HUES64 (cell line): Measurements from ENCODE around the gene THPO.

Source experiments
- H3K27ac ChIP-seq: 2 replicates; pipeline ENCODE4 v1.7.0; 2013; ENCODE audit warnings: low read depth, low read length, inconsistent platforms
- H3K27me3 ChIP-seq: 2 replicates; pipeline ENCODE4 v1.6.1; 2013; ENCODE audit warnings: mild to moderate bottlenecking, low read length; ENCODE audit not compliant: insufficient read depth
- H3K36me3 ChIP-seq: 2 replicates; pipeline ENCODE4 v1.6.1; 2013; ENCODE audit warnings: mild to moderate bottlenecking, low read length; ENCODE audit not compliant: insufficient read depth
- H3K4me1 ChIP-seq: 2 replicates; pipeline ENCODE4 v1.6.1; 2013; ENCODE audit warnings: mild to moderate bottlenecking, low read length, moderate library complexity; ENCODE audit not compliant: insufficient read depth
- H3K4me3 ChIP-seq: 2 replicates; pipeline ENCODE4 v1.5.1; 2013; ENCODE audit warnings: mild to moderate bottlenecking, low read length, moderate library complexity
- H3K9ac ChIP-seq: 2 replicates; pipeline ENCODE4 v1.6.1; 2013; ENCODE audit warnings: mild to moderate bottlenecking, low read depth, low read length
- H3K9me3 ChIP-seq: 2 replicates; pipeline ENCODE4 v1.6.1; 2013; ENCODE audit warnings: low read depth, low read length; ENCODE audit not compliant: insufficient read depth
- WGBS: fragments of 150-250, 120-280 bp; methylation state at CpG from one replicate; pipeline ENCODE4 v1.1.7; 2013; ENCODE audit warnings: missing lambda C conversion rate; 5-methylcytosine and 5-hydroxymethylcytosine counted together

Gene THPO

DNA sequence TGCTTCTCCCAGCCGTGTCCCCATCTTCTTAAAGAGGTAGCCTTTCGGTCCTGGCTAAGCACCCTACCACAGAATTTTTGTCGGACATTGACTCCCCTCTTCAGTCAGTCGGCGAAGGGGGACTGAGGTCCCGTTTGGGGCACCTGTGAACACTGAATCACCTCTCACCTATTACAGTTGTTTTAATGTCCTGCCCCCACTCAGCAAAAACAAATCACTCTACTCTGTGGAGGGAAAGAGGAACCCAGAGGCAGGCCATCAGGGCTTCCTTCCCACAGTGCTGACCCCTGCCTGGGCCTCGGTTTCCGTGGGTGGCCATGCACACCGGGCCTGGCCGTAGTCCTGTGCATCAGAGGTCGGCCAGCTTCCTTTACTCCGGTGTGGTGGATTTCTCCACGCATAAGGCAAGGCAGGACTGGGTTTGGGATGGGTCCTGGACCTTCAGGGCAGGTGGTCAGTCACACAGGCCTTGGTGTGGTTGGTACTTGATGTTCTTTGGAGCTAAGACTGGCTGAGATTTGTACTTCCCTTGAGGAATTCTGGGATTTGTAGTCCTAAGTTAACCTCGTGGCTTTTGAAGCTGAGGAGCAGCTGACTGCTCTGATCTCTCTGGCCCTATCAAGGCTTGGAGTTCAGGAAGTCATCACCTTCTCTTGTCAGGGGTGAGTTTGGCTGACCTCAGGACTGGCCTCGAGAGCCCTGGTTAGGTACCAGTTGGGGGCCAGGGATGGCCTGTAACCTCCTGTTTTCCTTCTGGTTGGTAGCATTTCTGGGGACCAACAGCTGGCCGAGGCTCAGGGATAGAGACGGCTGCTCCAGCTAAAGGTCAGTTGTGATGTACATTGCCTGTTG is 41.2 kb downstream of the THPO start:
- Histone ChIP-seq H3K9ac (peak overlapping the region; percentile 80), H3K9me3 (no peaks in the 10 kb centered on the region), H3K27ac (peak overlapping the region; percentile 97; the same call in 1 of the 2 replicates), H3K4me1 (peaks cover 16% of the 10 kb centered on the region; the same call in 1 of the 2 replicates), H3K36me3 (peaks cover 37% of the 10 kb centered on the region), H3K27me3 (no peaks in the 10 kb centered on the region), H3K4me3 (peak overlapping the region; percentile 83)
- WGBS = 40% methylated on average over 17 of the region's 17 CpGs

- 1% methylated on average over 77 of the region's 77 CpGs for WGBS
- no peaks in the 10 kb centered on the region for H3K9me3 ChIP-seq
- peak overlapping the region; percentile 80 for H3K9ac ChIP-seq
- peak overlapping the region; percentile 83 for H3K4me3 ChIP-seq
- no peaks in the 10 kb centered on the region for H3K27me3 ChIP-seq
- H3K36me3 ChIP-seq = peaks cover 42% of the 10 kb centered on the region
- H3K4me1 ChIP-seq = peaks cover 16% of the 10 kb centered on the region; the same call in 1 of the 2 replicates
- peak overlapping the region; percentile 97 for H3K27ac ChIP-seq
Observed at GRCh38 chr3:184335661-184336546, 42.1 kb downstream of the THPO start.

DNA sequence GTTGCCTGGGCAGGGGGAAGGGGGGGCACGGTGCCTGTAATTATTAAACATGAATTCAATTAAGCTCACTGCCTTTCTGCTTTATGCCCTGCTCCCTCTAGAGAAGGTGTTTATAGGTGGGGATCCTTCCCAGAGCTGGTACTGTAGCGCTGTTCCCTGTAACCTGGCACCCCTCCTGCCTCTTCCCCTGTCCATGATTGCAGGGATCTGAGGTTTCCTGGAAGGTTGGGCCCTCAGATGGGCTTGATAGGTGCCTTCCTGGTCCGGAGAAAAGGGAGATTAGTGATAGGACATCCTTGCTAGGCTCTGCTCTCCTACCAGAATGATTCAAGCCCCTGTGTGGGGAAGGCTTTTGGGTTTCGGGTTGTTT is 42.7 kb downstream of the THPO start:
- Histone ChIP-seq H3K9ac (no peak overlapping the region), H3K36me3 (peaks cover 46% of the 10 kb centered on the region), H3K4me1 (peaks cover 16% of the 10 kb centered on the region; the same call in 1 of the 2 replicates)

DNA sequence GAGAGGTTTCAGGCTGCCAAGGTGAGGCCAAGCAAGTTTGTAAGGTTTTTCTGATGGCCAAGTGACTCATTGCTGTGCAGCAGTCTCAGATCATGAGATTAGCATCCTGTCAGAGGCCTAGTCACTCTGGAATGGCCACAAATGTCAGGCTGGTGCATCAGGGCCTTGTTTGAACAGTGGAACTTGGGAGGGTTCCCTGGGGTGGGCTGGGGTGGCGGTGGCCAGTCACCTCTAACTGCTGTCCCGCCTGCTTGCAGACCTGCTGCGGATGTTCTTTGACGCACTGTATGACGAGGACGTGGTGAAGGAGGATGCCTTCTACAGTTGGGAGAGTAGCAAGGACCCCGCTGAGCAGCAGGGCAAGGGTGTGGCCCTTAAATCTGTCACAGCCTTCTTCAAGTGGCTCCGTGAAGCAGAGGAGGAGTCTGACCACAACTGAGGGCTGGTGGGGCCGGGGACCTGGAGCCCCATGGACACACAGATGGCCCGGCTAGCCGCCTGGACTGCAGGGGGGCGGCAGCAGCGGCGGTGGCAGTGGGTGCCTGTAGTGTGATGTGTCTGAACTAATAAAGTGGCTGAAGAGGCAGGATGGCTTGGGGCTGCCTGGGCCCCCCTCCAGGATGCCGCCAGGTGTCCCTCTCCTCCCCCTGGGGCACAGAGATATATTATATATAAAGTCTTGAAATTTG is 43.4 kb downstream of the THPO start:
- no peaks in the 10 kb centered on the region for H3K27me3 ChIP-seq
- 91% methylated on average over 14 of the region's 15 CpGs for WGBS
- no peaks in the 10 kb centered on the region for H3K9me3 ChIP-seq
- H3K27ac ChIP-seq = peak overlapping the region; percentile 97; the same call in 1 of the 2 replicates
- H3K4me3 ChIP-seq = no peak overlapping the region
- no peak overlapping the region for H3K9ac ChIP-seq
- peaks cover 53% of the 10 kb centered on the region for H3K36me3 ChIP-seq
- peaks cover 16% of the 10 kb centered on the region; the same call in 1 of the 2 replicates for H3K4me1 ChIP-seq

More for the DNA sequence above, 42.7 kb downstream of the THPO start:
- H3K27me3 ChIP-seq = no peaks in the 10 kb centered on the region
- WGBS = 74% methylated on average over 3 of the region's 4 CpGs
- no peaks in the 10 kb centered on the region for H3K9me3 ChIP-seq
- H3K27ac ChIP-seq = peak overlapping the region; percentile 97
- H3K4me3 ChIP-seq = peak overlapping the region; percentile 83

- WGBS = 88% methylated on average over 3 of the region's 3 CpGs
- H3K9ac ChIP-seq = no peak overlapping the region
- H3K9me3 ChIP-seq = no peaks in the 10 kb centered on the region
- H3K4me1 ChIP-seq = 0 out of 2 replicates have a peak, but pooled peaks cover 11% of the 10 kb centered on the region
- no peak overlapping the region for H3K4me3 ChIP-seq
- H3K27me3 ChIP-seq = no peaks in the 10 kb centered on the region
- H3K27ac ChIP-seq = no peak overlapping the region
- peaks cover 62% of the 10 kb centered on the region for H3K36me3 ChIP-seq
Observed at GRCh38 chr3:184333700-184334099, 44.3 kb downstream of the THPO start.

DNA sequence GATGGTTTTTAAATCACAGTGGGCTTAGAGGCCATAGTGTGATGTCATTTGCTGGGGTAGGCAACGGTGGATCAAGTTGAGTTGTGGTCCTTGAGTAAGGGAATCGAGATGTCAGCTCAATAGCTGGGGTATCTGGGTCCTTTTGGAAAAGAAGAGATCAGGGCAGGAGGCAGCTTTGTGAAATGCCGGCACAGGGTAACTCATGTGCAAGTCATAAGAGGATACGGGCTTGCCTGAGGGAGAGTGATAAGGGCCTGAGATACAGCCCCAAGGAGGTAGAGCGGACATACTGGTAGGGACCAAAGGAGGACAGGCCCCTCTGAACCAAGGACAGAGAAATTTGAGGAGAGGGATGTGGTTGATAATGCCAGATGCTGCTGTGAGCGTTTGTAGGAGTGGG is 44.8 kb downstream of the THPO start:
- no peak overlapping the region for H3K9ac ChIP-seq
- 92% methylated on average over 6 of the region's 6 CpGs for WGBS
- H3K4me3 ChIP-seq = no peak overlapping the region
- H3K27ac ChIP-seq = no peak overlapping the region
- H3K9me3 ChIP-seq = no peaks in the 10 kb centered on the region
- H3K4me1 ChIP-seq = 0 out of 2 replicates have a peak, but pooled peaks cover 8% of the 10 kb centered on the region
- peaks cover 67% of the 10 kb centered on the region for H3K36me3 ChIP-seq
- no peaks in the 10 kb centered on the region for H3K27me3 ChIP-seq

DNA sequence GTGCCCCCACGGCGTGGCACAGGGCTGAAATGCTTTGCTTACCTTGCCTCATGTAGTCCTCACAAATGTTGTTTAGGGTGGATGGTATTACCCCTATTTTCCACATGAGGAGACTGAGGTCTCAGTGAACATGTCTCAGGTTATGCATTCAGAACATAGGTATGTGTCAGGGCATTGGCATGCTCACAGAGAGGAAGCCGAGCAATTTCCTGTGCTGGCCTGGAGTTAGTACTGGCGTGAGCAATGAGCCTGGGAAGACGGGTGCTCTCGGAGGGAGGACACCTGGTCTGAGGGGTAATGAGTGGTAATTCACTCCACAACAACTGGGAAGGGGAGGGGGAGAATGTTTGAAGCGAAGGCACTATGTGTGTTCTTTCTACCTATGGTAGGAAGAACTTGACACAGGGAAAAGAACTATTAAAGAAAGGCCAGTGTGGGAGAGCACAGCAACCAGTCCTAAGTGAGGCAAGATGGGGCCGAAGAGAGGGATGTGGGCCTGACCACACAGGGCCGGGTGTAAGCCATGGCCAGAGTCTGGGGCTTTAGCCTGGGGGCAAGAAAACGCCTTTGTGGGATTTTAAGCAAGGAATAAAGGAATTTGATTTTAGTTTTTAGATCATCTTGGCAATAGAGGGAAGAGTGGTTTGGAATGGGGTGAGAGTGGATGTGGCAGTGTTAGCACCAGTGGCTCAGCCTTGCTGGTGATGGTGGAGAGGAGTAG is 45.5 kb downstream of the THPO start:
- Histone ChIP-seq H3K36me3 (peaks cover 74% of the 10 kb centered on the region), H3K4me1 (0 out of 2 replicates have a peak, but pooled peaks cover 2% of the 10 kb centered on the region), H3K27me3 (no peaks in the 10 kb centered on the region), H3K27ac (no peak overlapping the region), H3K9me3 (no peaks in the 10 kb centered on the region), H3K9ac (no peak overlapping the region), H3K4me3 (no peak overlapping the region)
- WGBS = 93% methylated on average over 10 of the region's 10 CpGs

DNA sequence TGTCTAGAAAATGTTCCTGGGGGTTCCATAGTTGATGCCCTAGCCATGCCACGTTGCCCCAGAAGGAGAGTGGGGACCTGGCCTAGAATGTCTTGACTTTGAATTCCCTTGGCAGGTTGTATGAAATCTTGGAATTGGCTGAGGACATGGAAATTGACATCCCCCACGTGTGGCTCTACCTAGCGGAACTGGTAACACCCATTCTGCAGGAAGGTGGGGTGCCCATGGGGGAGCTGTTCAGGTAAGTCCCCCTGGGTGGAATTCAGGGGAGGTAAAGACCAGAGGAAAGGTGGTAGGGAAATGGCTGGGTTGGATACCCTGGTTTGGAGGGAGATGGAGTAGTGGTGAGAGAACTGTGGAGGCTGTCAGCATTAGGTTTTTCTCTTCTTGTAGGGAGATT is 49.5 kb downstream of the THPO start:
- WGBS = 64% methylated on average over 3 of the region's 3 CpGs

GRCh38 chr3:184327171-184327570 is 50.8 kb downstream of the THPO start:
- H3K4me1 ChIP-seq = no peaks in the 10 kb centered on the region
- no peak overlapping the region for H3K9ac ChIP-seq
- H3K9me3 ChIP-seq = no peaks in the 10 kb centered on the region
- no peaks in the 10 kb centered on the region for H3K27me3 ChIP-seq
- WGBS = 97% methylated on average over 21 of the region's 21 CpGs
- peaks cover 98% of the 10 kb centered on the region for H3K36me3 ChIP-seq
- H3K27ac ChIP-seq = no peak overlapping the region
- H3K4me3 ChIP-seq = no peak overlapping the region

More for the DNA sequence above, 49.5 kb downstream of the THPO start:
- Histone ChIP-seq H3K9me3 (no peaks in the 10 kb centered on the region), H3K36me3 (peaks cover 98% of the 10 kb centered on the region), H3K4me3 (no peak overlapping the region), H3K9ac (no peak overlapping the region), H3K27ac (no peak overlapping the region), H3K4me1 (no peaks in the 10 kb centered on the region), H3K27me3 (no peaks in the 10 kb centered on the region)

- WGBS = 99% methylated on average over 5 of the region's 6 CpGs
- no peak overlapping the region for H3K4me3 ChIP-seq
Observed at GRCh38 chr3:184325715-184326369, 52.2 kb downstream of the THPO start.

More at GRCh38 chr3:184325715-184326369, 52.2 kb downstream of the THPO start:
- H3K9ac ChIP-seq = no peak overlapping the region
- no peaks in the 10 kb centered on the region for H3K9me3 ChIP-seq
- no peaks in the 10 kb centered on the region for H3K4me1 ChIP-seq
- peaks cover 98% of the 10 kb centered on the region for H3K36me3 ChIP-seq
- H3K27ac ChIP-seq = no peak overlapping the region
- no peaks in the 10 kb centered on the region for H3K27me3 ChIP-seq
